ENCODE results near the gene IL21R. TPM values are rescaled to one million over a fixed set of nuclear protein-coding genes. Genes with fewer than 3 reads are reported as not detected.

The IL21R gene
- total and polyA plus RNA-seq, 10 of the 15 experiments (the other 5 are each of a cell fraction or from before 2014, with no cell fraction given) = 5.3 to 138 (median 82.5) TPM

- TF ChIP-seq POU2F2 (IDR thresholded peaks at IDR 0.05; ENCODE audit: borderline replicate concordance, low read depth, low read length) (peak; percentile 85; the same call in 2 of the 3 replicates), GATAD2B (conservative IDR thresholded peaks at IDR 0.05; ENCODE audit: low read depth) (0 out of 2 replicates have a peak, but pooled peaks have one; percentile 41), HSF1 (IDR thresholded peaks at IDR 0.05; ENCODE audit: low read depth, low read length) (no peak), NFIC (IDR thresholded peaks at IDR 0.05; ENCODE audit: low read depth, low read length) (peak; percentile 72), YY1 (IDR thresholded peaks at IDR 0.05; ENCODE audit: low read depth, low read length) (peak; percentile 73; the same call in 1 of the 2 replicates), SP1 (IDR thresholded peaks at IDR 0.05; ENCODE audit: low read depth, low read length) (peak; percentile 45), SMAD5 (IDR thresholded peaks at IDR 0.05; ENCODE audit: low read depth) (peak; percentile 83; the same call in 1 of the 2 replicates), SMAD1 (IDR thresholded peaks at IDR 0.05; ENCODE audit: low read depth, partially characterized antibody) (peak; percentile 49), MEF2B (IDR thresholded peaks at IDR 0.05; ENCODE audit: partially characterized antibody, poor library complexity, severe bottlenecking) (no peak), GABPA (IDR thresholded peaks at IDR 0.05; ENCODE audit: low read depth) (no peak), HDAC6 (IDR thresholded peaks at IDR 0.05; ENCODE audit: unreplicated experiment) (no peak), CEBPB (IDR thresholded peaks at IDR 0.05; ENCODE audit: borderline replicate concordance in 1 of 2, low read depth in 2 of 2, low read length in 2 of 2) (peak in 1 of 2 experiments; percentile 87; a peak in 2 of 4 replicates), ZNF24 (IDR thresholded peaks at IDR 0.05) (peak; percentile 54; the same call in 1 of the 2 replicates), MYB (IDR thresholded peaks at IDR 0.05; ENCODE audit: borderline replicate concordance, low read depth, low read length) (no peak), POLR2A (IDR thresholded peaks at IDR 0.05; ENCODE audit: low read depth, low read length) (peak; percentile 89), HDAC2 (IDR thresholded peaks at IDR 0.05) (peak; percentile 46; the same call in 1 of the 2 replicates), MTA2 (IDR thresholded peaks at IDR 0.05; ENCODE audit: low read depth) (peak; percentile 60; the same call in 1 of the 2 replicates), IKZF1 (conservative IDR thresholded peaks at IDR 0.05) (peak; percentile 87), USF1 (IDR thresholded peaks at IDR 0.05; ENCODE audit: borderline replicate concordance, extremely low read length, insufficient read depth, low read depth, low read length) (peak; percentile 69), TARDBP (IDR thresholded peaks at IDR 0.05; ENCODE audit: borderline replicate concordance) (no peak; the same call in 1 of the 2 replicates), TCF7 (IDR thresholded peaks at IDR 0.05; ENCODE audit: borderline replicate concordance) (peak; percentile 55; the same call in 1 of the 2 replicates), NFXL1 (IDR thresholded peaks at IDR 0.05; ENCODE audit: borderline replicate concordance) (no peak), MLLT1 (IDR thresholded peaks at IDR 0.05) (0 out of 2 replicates have a peak, but pooled peaks have one; percentile 42), TAF1 (IDR thresholded peaks at IDR 0.05; ENCODE audit: borderline replicate concordance, low read depth, low read length) (peak; percentile 79; the same call in 1 of the 2 replicates)
- TF ChIP-seq, protein P1, sequence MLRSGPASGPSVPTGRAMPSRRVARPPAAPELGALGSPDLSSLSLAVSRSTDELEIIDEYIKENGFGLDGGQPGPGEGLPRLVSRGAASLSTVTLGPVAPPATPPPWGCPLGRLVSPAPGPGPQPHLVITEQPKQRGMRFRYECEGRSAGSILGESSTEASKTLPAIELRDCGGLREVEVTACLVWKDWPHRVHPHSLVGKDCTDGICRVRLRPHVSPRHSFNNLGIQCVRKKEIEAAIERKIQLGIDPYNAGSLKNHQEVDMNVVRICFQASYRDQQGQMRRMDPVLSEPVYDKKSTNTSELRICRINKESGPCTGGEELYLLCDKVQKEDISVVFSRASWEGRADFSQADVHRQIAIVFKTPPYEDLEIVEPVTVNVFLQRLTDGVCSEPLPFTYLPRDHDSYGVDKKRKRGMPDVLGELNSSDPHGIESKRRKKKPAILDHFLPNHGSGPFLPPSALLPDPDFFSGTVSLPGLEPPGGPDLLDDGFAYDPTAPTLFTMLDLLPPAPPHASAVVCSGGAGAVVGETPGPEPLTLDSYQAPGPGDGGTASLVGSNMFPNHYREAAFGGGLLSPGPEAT (IDR thresholded peaks at IDR 0.05; ENCODE audit: low read depth) = peak; percentile 80
Observed at GRCh38 chr16:27426423-27427408, 24.7 kb downstream of the IL21R start (continued).
